BLaER1 (cell line): Measurements from ENCODE around the gene TEX9.
"Not testable (repeated sequence)": the region's sequence is repeated elsewhere in the genome, so short reads cannot be mapped to it uniquely, and the experiment has no call there.

Experiments used
- H3K27ac ChIP-seq: shearing (Covaris generic); formaldehyde crosslinking; 2 replicates; pipeline ENCODE4 v1.8.1; 2022
- H3K27me3 ChIP-seq: shearing (Covaris generic); formaldehyde crosslinking; 2 replicates; pipeline ENCODE4 v1.8.1; 2022
- H3K36me3 ChIP-seq: shearing (Covaris generic); formaldehyde crosslinking; 2 replicates; pipeline ENCODE4 v1.8.1; 2022
- H3K4me1 ChIP-seq: shearing (Covaris generic); formaldehyde crosslinking; 2 replicates; pipeline ENCODE4 v1.8.1; 2022
- H3K4me2 ChIP-seq: shearing (Covaris generic); formaldehyde crosslinking; 2 replicates; pipeline ENCODE4 v1.8.1; 2022
- H3K4me3 ChIP-seq: shearing (Covaris generic); formaldehyde crosslinking; 2 replicates; pipeline ENCODE4 v1.8.1; 2022
- H3K9ac ChIP-seq: shearing (Covaris generic); formaldehyde crosslinking; 2 replicates; pipeline ENCODE4 v1.8.1; 2022
- H3K9me3 ChIP-seq: shearing (Covaris generic); formaldehyde crosslinking; 2 replicates; pipeline ENCODE4 v1.8.1; 2022
- H4K20me1 ChIP-seq: shearing (Covaris generic); formaldehyde crosslinking; 2 replicates; pipeline ENCODE4 v1.8.1; 2022
- Cebpa-rat ChIP-seq: shearing (Covaris generic); IDR thresholded peaks from 2 replicates; pipeline ENCODE4 v1.8.1; 2022

The TEX9 gene

GRCh38 chr15:56358604-56359003 is 6.6 kb upstream of the TEX9 start:
- peaks cover 17% of the 10 kb centered on the region; the same call in 1 of the 2 replicates for H3K9me3 ChIP-seq
- no peaks in the 10 kb centered on the region for H4K20me1 ChIP-seq
- H3K27ac ChIP-seq: no peak overlapping the region
- peaks cover 6% of the 10 kb centered on the region; the same call in 1 of the 2 replicates for H3K4me1 ChIP-seq
- no peak overlapping the region for H3K4me2 ChIP-seq
- H3K27me3 ChIP-seq: no peaks in the 10 kb centered on the region
- H3K4me3 ChIP-seq: no peak overlapping the region
- H3K36me3 ChIP-seq: no peaks in the 10 kb centered on the region
- H3K9ac ChIP-seq: no peak overlapping the region
- no peak for TF ChIP-seq Cebpa-rat

DNA sequence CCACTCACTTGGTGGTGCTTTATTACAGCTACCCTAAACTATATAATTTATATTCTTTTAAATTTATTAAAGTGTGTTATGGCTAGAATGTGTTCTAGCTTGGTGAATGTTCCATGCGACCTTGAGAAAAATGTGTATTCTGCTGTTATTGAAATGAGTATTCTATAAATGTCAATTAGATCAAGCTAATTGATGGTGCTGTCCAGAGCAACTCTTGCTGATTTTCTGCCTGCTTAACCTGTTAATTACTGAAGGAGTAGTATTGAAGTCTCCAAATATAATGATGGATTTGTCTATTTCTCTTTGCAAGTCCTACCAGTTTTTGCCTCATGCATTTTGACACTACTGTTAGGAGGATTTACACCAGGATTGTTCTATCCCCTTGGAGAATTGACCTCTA is 3.2 kb upstream of the TEX9 start:
- Histone ChIP-seq H3K4me1 (no peaks in the 10 kb centered on the region), H3K27me3 (peaks cover 21% of the 10 kb centered on the region), H4K20me1 (no peaks in the 10 kb centered on the region), H3K9ac (no peak overlapping the region), H3K9me3 (peaks cover 45% of the 10 kb centered on the region), H3K4me3 (no peak overlapping the region), H3K4me2 (no peak overlapping the region), H3K36me3 (no peaks in the 10 kb centered on the region), H3K27ac (no peak overlapping the region)
- TF ChIP-seq Cebpa-rat: no peak

GRCh38 chr15:56366211-56366610 is 985 bp downstream of the TEX9 start:
- Histone ChIP-seq H3K27me3 (peaks cover 21% of the 10 kb centered on the region), H3K4me1 (no peaks in the 10 kb centered on the region), H3K4me2 (no peak overlapping the region), H3K36me3 (no peaks in the 10 kb centered on the region), H3K9me3 (peaks cover 45% of the 10 kb centered on the region), H3K27ac (no peak overlapping the region), H4K20me1 (no peaks in the 10 kb centered on the region), H3K4me3 (no peak overlapping the region), H3K9ac (no peak overlapping the region)
- no peak for TF ChIP-seq Cebpa-rat

GRCh38 chr15:56367156-56367555 is 1.9 kb downstream of the TEX9 start:
- no peak overlapping the region for H3K27ac ChIP-seq
- H3K4me3 ChIP-seq: no peak overlapping the region
- TF ChIP-seq Cebpa-rat: no peak
- no peaks in the 10 kb centered on the region for H4K20me1 ChIP-seq
- no peaks in the 10 kb centered on the region for H3K4me1 ChIP-seq
- no peak overlapping the region for H3K9ac ChIP-seq
- H3K36me3 ChIP-seq: no peaks in the 10 kb centered on the region
- peaks cover 38% of the 10 kb centered on the region for H3K9me3 ChIP-seq
- H3K27me3 ChIP-seq: peaks cover 21% of the 10 kb centered on the region
- no peak overlapping the region for H3K4me2 ChIP-seq

- Histone ChIP-seq H3K9me3 (peaks cover 21% of the 10 kb centered on the region), H3K27ac (no peak overlapping the region), H3K9ac (no peak overlapping the region), H3K4me2 (no peak overlapping the region), H3K4me3 (no peak overlapping the region), H3K36me3 (no peaks in the 10 kb centered on the region), H4K20me1 (no peaks in the 10 kb centered on the region), H3K4me1 (no peaks in the 10 kb centered on the region), H3K27me3 (peaks cover 21% of the 10 kb centered on the region)
- TF ChIP-seq Cebpa-rat: no peak
Measured at GRCh38 chr15:56369234-56369633, 4.0 kb downstream of the TEX9 start.

DNA sequence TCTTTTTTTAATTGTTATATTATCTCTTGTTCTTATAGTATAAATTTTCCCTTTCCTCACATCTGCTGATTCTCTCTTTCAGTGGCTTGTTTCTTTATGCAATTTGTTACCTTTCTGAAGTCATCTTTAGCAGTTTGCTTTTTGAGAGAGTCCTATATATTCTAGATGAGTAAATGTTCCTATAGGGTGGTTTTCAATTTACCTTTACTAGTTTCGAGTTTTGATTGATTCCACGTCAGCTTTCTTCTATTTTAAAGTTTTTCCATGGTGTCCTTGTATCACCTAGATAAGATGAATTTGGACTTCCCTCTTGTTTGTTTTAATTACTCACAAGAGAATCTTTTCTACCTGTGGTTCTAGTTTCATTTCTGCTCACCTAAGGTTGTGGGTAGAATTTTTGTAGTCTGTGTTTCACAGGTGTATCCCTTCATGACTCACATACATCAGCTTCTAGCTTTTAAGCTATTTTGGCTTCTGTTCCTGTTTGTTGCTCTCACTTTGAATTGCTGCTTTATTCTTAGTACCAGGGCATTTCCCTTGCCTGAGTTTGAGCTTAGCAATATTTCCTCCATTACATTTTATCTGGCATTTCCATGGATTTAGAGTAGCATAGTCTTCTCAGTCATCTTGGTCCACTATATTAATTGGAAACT is 6.4 kb downstream of the TEX9 start:
- Histone ChIP-seq H3K27ac (no peak overlapping the region), H3K9ac (no peak overlapping the region), H3K9me3 (no peaks in the 10 kb centered on the region), H4K20me1 (no peaks in the 10 kb centered on the region), H3K4me2 (no peak overlapping the region), H3K4me3 (no peak overlapping the region), H3K4me1 (no peaks in the 10 kb centered on the region), H3K36me3 (no peaks in the 10 kb centered on the region), H3K27me3 (no peaks in the 10 kb centered on the region)
- no peak for TF ChIP-seq Cebpa-rat

- not testable (repeated sequence) for H3K36me3 ChIP-seq, H4K20me1 ChIP-seq, H3K4me1 ChIP-seq, H3K9ac ChIP-seq, H3K27me3 ChIP-seq, H3K27ac ChIP-seq, H3K4me3 ChIP-seq, H3K9me3 ChIP-seq, H3K4me2 ChIP-seq
Measured at GRCh38 chr15:56374693-56375092, 9.5 kb downstream of the TEX9 start.

GRCh38 chr15:56377822-56378221 is 12.6 kb downstream of the TEX9 start:
- not testable (repeated sequence) for H3K27ac ChIP-seq, H3K4me1 ChIP-seq, H3K4me2 ChIP-seq, H3K36me3 ChIP-seq, H4K20me1 ChIP-seq, H3K9ac ChIP-seq, H3K4me3 ChIP-seq, H3K27me3 ChIP-seq, H3K9me3 ChIP-seq

- no peak for TF ChIP-seq Cebpa-rat
- Histone ChIP-seq H3K9ac (no peak overlapping the region), H3K27ac (no peak overlapping the region), H3K36me3 (no peaks in the 10 kb centered on the region), H4K20me1 (no peaks in the 10 kb centered on the region), H3K4me3 (no peak overlapping the region), H3K4me2 (no peak overlapping the region), H3K4me1 (no peaks in the 10 kb centered on the region), H3K9me3 (peaks cover 6% of the 10 kb centered on the region), H3K27me3 (no peaks in the 10 kb centered on the region)
Measured at GRCh38 chr15:56383010-56383409, 17.8 kb downstream of the TEX9 start.

- H3K36me3 ChIP-seq: no peaks in the 10 kb centered on the region
- no peak overlapping the region for H3K4me3 ChIP-seq
- H3K9me3 ChIP-seq: no peaks in the 10 kb centered on the region; the same call in 1 of the 2 replicates
- no peak overlapping the region for H3K27ac ChIP-seq
- no peak for TF ChIP-seq Cebpa-rat
- no peak overlapping the region for H3K4me2 ChIP-seq
- H3K4me1 ChIP-seq: no peaks in the 10 kb centered on the region
- no peak overlapping the region for H3K9ac ChIP-seq
- no peaks in the 10 kb centered on the region for H3K27me3 ChIP-seq
- no peaks in the 10 kb centered on the region for H4K20me1 ChIP-seq
Measured at GRCh38 chr15:56385908-56386307, 20.7 kb downstream of the TEX9 start.

- H3K36me3 ChIP-seq: no peaks in the 10 kb centered on the region
- no peak overlapping the region for H3K4me3 ChIP-seq
- no peak overlapping the region for H3K9ac ChIP-seq
- no peaks in the 10 kb centered on the region for H3K4me1 ChIP-seq
- no peak for TF ChIP-seq Cebpa-rat
- no peaks in the 10 kb centered on the region for H4K20me1 ChIP-seq
- H3K9me3 ChIP-seq: no peaks in the 10 kb centered on the region
- H3K27me3 ChIP-seq: no peaks in the 10 kb centered on the region
- H3K27ac ChIP-seq: no peak overlapping the region
- no peak overlapping the region for H3K4me2 ChIP-seq
Measured at GRCh38 chr15:56390739-56391267, 25.6 kb downstream of the TEX9 start.
